Measurements from ENCODE around the gene TENT4A. TPM values are rescaled to one million over a fixed set of nuclear protein-coding genes. Genes with fewer than 3 reads are reported as not detected.

The TENT4A gene
- total RNA-seq, 4 donors from 2014 or later = 8.0 to 30.7 (median 17.9) TPM

- no peaks in the 10 kb centered on the region for H3K9me3 ChIP-seq
- peaks cover 0 to 3% (median 0%) of the 10 kb centered on the region in 3 donors for H3K36me3 ChIP-seq
- TF ChIP-seq POLR2A (IDR thresholded peaks at IDR 0.05) (no peak), CTCF (IDR thresholded peaks at IDR 0.05) (no peak)
- no peak overlapping the region for H3K4me3 ChIP-seq
- no peak overlapping the region for H3K27ac ChIP-seq
- H3K4me1 ChIP-seq = no peaks in the 10 kb centered on the region
- WGBS, 2 donors = 100% methylated on average over 1 of the region's 1 CpG; no CpG with 5 or more reads in 1 of the 2 donors
- DNase-seq = no peak
- H3K27me3 ChIP-seq = peaks cover 0 to 6% (median 0%) of the 10 kb centered on the region in 4 donors
- intact Hi-C loops (cut with DNase I) = no loop called here
Observed at GRCh38 chr5:6678385-6678784, 34.8 kb upstream of the TENT4A start.

- H3K36me3 ChIP-seq = no peaks in the 10 kb centered on the region
- peaks cover 0 to 18% (median 0%) of the 10 kb centered on the region in 4 donors for H3K27me3 ChIP-seq
- TF ChIP-seq CTCF (IDR thresholded peaks at IDR 0.05) = no peak
- TF ChIP-seq POLR2A (IDR thresholded peaks at IDR 0.05) = no peak
- no peak overlapping the region for H3K27ac ChIP-seq
- 57 to 58% methylated on average over 6 of the region's 6 CpGs for WGBS, 2 donors
- no peaks in the 10 kb centered on the region for H3K9me3 ChIP-seq
- no peaks in the 10 kb centered on the region for H3K4me1 ChIP-seq
- DNase-seq = no peak
- intact Hi-C loops (cut with DNase I) = no loop called here
- H3K4me3 ChIP-seq = no peak overlapping the region
Observed at GRCh38 chr5:6680922-6681321, 32.3 kb upstream of the TENT4A start.

GRCh38 chr5:6681682-6682081, 31.6 kb upstream of the TENT4A start:
- Histone ChIP-seq H3K4me3 (no peak overlapping the region), H3K27ac (no peak overlapping the region), H3K36me3 (no peaks in the 10 kb centered on the region), H3K27me3 (peaks cover 0 to 24% (median 0%) of the 10 kb centered on the region in 4 donors), H3K9me3 (no peaks in the 10 kb centered on the region), H3K4me1 (no peaks in the 10 kb centered on the region)
- TF ChIP-seq POLR2A (IDR thresholded peaks at IDR 0.05) = no peak
- no peak for TF ChIP-seq CTCF (IDR thresholded peaks at IDR 0.05)
- DNase-seq = no peak
- intact Hi-C loops (cut with DNase I) = no loop called here
- 46 to 96% methylated on average over 2 of the region's 2 CpGs for WGBS, 2 donors

- intact Hi-C loops (cut with DNase I) = no loop called here
- TF ChIP-seq POLR2A (IDR thresholded peaks at IDR 0.05) (no peak), CTCF (IDR thresholded peaks at IDR 0.05) (no peak)
- 54 to 75% methylated on average over 11 of the region's 11 CpGs for WGBS, 2 donors
- peaks cover 0 to 24% (median 0%) of the 10 kb centered on the region in 4 donors for H3K27me3 ChIP-seq
- H3K4me3 ChIP-seq = no peak overlapping the region
- H3K27ac ChIP-seq = no peak overlapping the region
- peaks cover 0 to 3% (median 0%) of the 10 kb centered on the region in 3 donors for H3K4me1 ChIP-seq
- no peaks in the 10 kb centered on the region for H3K9me3 ChIP-seq
- no peaks in the 10 kb centered on the region for H3K36me3 ChIP-seq
- no peak for DNase-seq
Observed at GRCh38 chr5:6682239-6682638, 31.0 kb upstream of the TENT4A start.

GRCh38 chr5:6683241-6683640, 30.0 kb upstream of the TENT4A start:
- TF ChIP-seq POLR2A (IDR thresholded peaks at IDR 0.05) (no peak), CTCF (IDR thresholded peaks at IDR 0.05) (no peak)
- Histone ChIP-seq H3K27me3 (peaks cover 0 to 24% (median 0%) of the 10 kb centered on the region in 4 donors), H3K4me1 (peaks cover 0 to 5% (median 0%) of the 10 kb centered on the region in 3 donors), H3K4me3 (no peak overlapping the region), H3K36me3 (no peaks in the 10 kb centered on the region), H3K9me3 (no peaks in the 10 kb centered on the region), H3K27ac (no peak overlapping the region)
- intact Hi-C loops (cut with DNase I) = no loop called here
- 84 to 93% methylated on average over 6 to 8 of the region's 8 CpGs for WGBS, 2 donors
- DNase-seq = no peak

Data from esophagus squamous epithelium (tissue), 5 donors.